Activated naive CD4-positive, alpha-beta T cell treated with anti-CD3 and anti-CD28 coated beads, Interleukin-2, amount 50 U/mL, for 16 hours (primary cell): ENCODE measurements around the gene SULF2.
"Not testable (repeated sequence)": the region's sequence is repeated elsewhere in the genome, so short reads cannot be mapped to it uniquely, and the experiment has no call there.

ENCODE experiments used
- DNase-seq: peaks from one replicate; pipeline ENCODE4 v3.0.0-alpha.2; 2020

The SULF2 gene

GRCh38 chr20:47804224-47804825 lies 19.0 kb upstream of the SULF2 start:
- DNase-seq: not testable (repeated sequence)

- no peak for DNase-seq
Observed at GRCh38 chr20:47802975-47803374, 17.7 kb upstream of the SULF2 start.

GRCh38 chr20:47802226-47802920 lies 17.1 kb upstream of the SULF2 start:
- no peak for DNase-seq

GRCh38 chr20:47801759-47802158 lies 16.5 kb upstream of the SULF2 start:
- DNase-seq: no peak

GRCh38 chr20:47801079-47801478 lies 15.8 kb upstream of the SULF2 start:
- no peak for DNase-seq

GRCh38 chr20:47800623-47801022 lies 15.3 kb upstream of the SULF2 start:
- DNase-seq: no peak

- no peak for DNase-seq
Observed at GRCh38 chr20:47799116-47799715, 13.9 kb upstream of the SULF2 start.

GRCh38 chr20:47796971-47797370 lies 11.7 kb upstream of the SULF2 start:
- DNase-seq: no peak

- DNase-seq: no peak
Observed at GRCh38 chr20:47795214-47795907, 10.1 kb upstream of the SULF2 start.

GRCh38 chr20:47794264-47794663 lies 9.0 kb upstream of the SULF2 start:
- not testable (repeated sequence) for DNase-seq

- DNase-seq: no peak
Observed at GRCh38 chr20:47792021-47792618, 6.8 kb upstream of the SULF2 start.

- DNase-seq: no peak
Observed at GRCh38 chr20:47791084-47791599, 5.9 kb upstream of the SULF2 start.

GRCh38 chr20:47790580-47790965 lies 5.3 kb upstream of the SULF2 start:
- DNase-seq: no peak

GRCh38 chr20:47789764-47790579 lies 4.7 kb upstream of the SULF2 start:
- no peak for DNase-seq

GRCh38 chr20:47789081-47789763 lies 3.9 kb upstream of the SULF2 start:
- no peak for DNase-seq

- DNase-seq: no peak
Observed at GRCh38 chr20:47788741-47789080, 3.4 kb upstream of the SULF2 start.

- DNase-seq: no peak
Observed at GRCh38 chr20:47786765-47787107, 1.5 kb upstream of the SULF2 start.

- DNase-seq: no peak
Observed at GRCh38 chr20:47785854-47786764, 828 bp upstream of the SULF2 start.

GRCh38 chr20:47784599-47785310 lies 526 bp downstream of the SULF2 start:
- DNase-seq: no peak
